ENCODE measurements around the gene PIP5K1C. TPM values are rescaled to one million over a fixed set of nuclear protein-coding genes. Genes with fewer than 3 reads are reported as not detected.

Gene PIP5K1C
- total and polyA plus RNA-seq, 9 of the 15 experiments (the other 6 are each of a cell fraction or from before 2014, with no cell fraction given): 0.38 to 22.1 (median 4.1) TPM

DNA sequence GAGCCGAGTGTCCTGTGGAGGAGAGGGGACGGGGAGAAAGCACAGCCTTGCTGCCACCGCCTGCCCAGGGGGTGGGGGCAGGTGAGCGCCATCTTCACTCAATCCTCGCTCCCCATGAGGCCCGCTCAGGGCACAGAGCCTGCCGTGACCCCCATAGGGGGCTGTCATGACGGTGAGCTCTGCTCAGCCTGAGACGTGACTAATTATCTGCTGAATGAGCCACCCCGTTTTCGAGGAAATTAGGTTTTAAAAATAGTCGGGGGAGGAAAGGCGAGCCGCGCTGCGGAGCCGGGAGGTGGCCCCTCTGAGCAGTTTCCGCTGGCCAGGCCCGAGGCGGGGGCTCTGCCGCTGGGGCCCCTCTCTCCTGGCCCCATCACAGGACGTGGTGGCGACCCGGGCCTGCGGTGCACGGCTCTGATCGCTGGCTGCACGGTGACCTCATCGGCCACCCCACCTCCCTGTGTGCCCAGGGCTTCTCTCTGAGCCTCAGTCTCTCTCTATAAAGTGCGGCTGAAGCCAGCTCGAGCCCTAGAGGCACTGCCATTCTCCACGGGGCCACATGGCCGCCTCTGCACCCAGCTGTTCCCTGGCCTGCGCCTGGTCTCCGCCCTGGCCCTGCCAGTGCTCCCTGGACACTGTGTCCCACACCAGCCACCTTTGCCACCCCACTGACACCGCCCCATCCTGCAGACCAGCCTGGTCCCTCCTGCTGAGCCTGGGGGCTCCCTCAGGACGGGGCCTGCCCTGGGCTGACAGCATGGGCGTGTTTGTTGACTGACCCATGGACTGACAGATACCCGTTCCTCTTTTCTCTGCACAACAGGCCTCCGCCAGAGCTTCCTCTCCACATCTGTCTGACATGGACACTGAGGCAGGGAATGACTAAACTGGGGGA lies 28.3 kb downstream of the PIP5K1C start (continued):
- TF ChIP-seq GTF2F1 (IDR thresholded peaks at IDR 0.05; ENCODE audit: low read depth, low read length) (no peak), CBX8 (IDR thresholded peaks at IDR 0.05; ENCODE audit: borderline replicate concordance, extremely low read depth, low read depth, low read length, poor library complexity, severe bottlenecking) (no peak), RERE (CRISPR knock-in tag; IDR thresholded peaks at IDR 0.05; ENCODE audit: borderline replicate concordance) (no peak), PRMT5 (CRISPR knock-in tag; IDR thresholded peaks at IDR 0.05) (no peak), ZNF398 (CRISPR knock-in tag; IDR thresholded peaks at IDR 0.05) (no peak), ELK1 (CRISPR knock-in tag; IDR thresholded peaks at IDR 0.05) (no peak), ZNF146 (CRISPR knock-in tag; IDR thresholded peaks at IDR 0.05; ENCODE audit: unreplicated experiment) (no peak), KAT2B (IDR thresholded peaks at IDR 0.05; ENCODE audit: low read depth, low read length) (no peak), GABPB1 (CRISPR knock-in tag; IDR thresholded peaks at IDR 0.05) (no peak), ILF3 (IDR thresholded peaks at IDR 0.05; ENCODE audit: borderline replicate concordance) (no peak)
- TF ChIP-seq, protein P1, sequence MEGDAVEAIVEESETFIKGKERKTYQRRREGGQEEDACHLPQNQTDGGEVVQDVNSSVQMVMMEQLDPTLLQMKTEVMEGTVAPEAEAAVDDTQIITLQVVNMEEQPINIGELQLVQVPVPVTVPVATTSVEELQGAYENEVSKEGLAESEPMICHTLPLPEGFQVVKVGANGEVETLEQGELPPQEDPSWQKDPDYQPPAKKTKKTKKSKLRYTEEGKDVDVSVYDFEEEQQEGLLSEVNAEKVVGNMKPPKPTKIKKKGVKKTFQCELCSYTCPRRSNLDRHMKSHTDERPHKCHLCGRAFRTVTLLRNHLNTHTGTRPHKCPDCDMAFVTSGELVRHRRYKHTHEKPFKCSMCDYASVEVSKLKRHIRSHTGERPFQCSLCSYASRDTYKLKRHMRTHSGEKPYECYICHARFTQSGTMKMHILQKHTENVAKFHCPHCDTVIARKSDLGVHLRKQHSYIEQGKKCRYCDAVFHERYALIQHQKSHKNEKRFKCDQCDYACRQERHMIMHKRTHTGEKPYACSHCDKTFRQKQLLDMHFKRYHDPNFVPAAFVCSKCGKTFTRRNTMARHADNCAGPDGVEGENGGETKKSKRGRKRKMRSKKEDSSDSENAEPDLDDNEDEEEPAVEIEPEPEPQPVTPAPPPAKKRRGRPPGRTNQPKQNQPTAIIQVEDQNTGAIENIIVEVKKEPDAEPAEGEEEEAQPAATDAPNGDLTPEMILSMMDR (IDR thresholded peaks at IDR 0.05 in 2 of 3, conservative IDR thresholded peaks at IDR 0.05 in 1 of 3; ENCODE audit: insufficient read depth in 2 of 3, low read depth in 1 of 3, low read length in 3 of 3): peak; percentile 22 to 53 (median 40); a peak in 3 of 6 replicates
- TF ChIP-seq, protein P2, sequence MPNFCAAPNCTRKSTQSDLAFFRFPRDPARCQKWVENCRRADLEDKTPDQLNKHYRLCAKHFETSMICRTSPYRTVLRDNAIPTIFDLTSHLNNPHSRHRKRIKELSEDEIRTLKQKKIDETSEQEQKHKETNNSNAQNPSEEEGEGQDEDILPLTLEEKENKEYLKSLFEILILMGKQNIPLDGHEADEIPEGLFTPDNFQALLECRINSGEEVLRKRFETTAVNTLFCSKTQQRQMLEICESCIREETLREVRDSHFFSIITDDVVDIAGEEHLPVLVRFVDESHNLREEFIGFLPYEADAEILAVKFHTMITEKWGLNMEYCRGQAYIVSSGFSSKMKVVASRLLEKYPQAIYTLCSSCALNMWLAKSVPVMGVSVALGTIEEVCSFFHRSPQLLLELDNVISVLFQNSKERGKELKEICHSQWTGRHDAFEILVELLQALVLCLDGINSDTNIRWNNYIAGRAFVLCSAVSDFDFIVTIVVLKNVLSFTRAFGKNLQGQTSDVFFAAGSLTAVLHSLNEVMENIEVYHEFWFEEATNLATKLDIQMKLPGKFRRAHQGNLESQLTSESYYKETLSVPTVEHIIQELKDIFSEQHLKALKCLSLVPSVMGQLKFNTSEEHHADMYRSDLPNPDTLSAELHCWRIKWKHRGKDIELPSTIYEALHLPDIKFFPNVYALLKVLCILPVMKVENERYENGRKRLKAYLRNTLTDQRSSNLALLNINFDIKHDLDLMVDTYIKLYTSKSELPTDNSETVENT (CRISPR knock-in tag; IDR thresholded peaks at IDR 0.05): no peak
